Lower lobe of right lung (tissue), 2 donors: ENCODE results near the gene STAB2. TPM values are rescaled to one million over a fixed set of nuclear protein-coding genes. Genes with fewer than 3 reads are reported as not detected.

ENCODE experiments used
- ATAC-seq, 2 donors: fragments of 200-7000 bp; cut with Tn5 transposase; one replicate each; pipeline ENCODE4 v1.9.1; 2020 to 2022; ENCODE audit warnings: mild to moderate bottlenecking in 2 of 2, moderate library complexity in 2 of 2
- DNase-seq: peaks from one replicate; pipeline ENCODE4 v3.0.0-alpha.2; 2020
- H3K27ac ChIP-seq: fragments of 200-600 bp; one replicate; pipeline ENCODE4 v1.8.0; 2022
- H3K27me3 ChIP-seq: fragments of 200-600 bp; one replicate; pipeline ENCODE4 v1.8.0; 2022; ENCODE audit warnings: low read depth
- H3K36me3 ChIP-seq: fragments of 200-600 bp; one replicate; pipeline ENCODE4 v1.8.0; 2022; ENCODE audit warnings: mild to moderate bottlenecking
- H3K4me1 ChIP-seq: fragments of 200-600 bp; one replicate; pipeline ENCODE4 v1.8.0; 2022
- H3K4me3 ChIP-seq: fragments of 200-600 bp; one replicate; pipeline ENCODE4 v1.8.0; 2022; ENCODE audit warnings: mild to moderate bottlenecking
- H3K9me3 ChIP-seq: fragments of 200-600 bp; one replicate; pipeline ENCODE4 v1.8.0; 2022
- intact Hi-C: fragments of 100-400 bp; cut with DNase I; formaldehyde crosslinking; loops from one replicate; pipeline ENCODE4 v1.11.0; 2022
- total RNA-seq: library from RNA; stranded (reverse); fragmentation: NEBNext Ultra II Directional; extraction: Animal tissue kit (Norgen Biotek cat#: 25700); gene quantifications from one replicate; pipeline ENCODE4 v1.2.1, GENCODE V29; 2021
- TF ChIP-seq, protein P1 (sequence below): fragments of 200-600 bp; IDR thresholded peaks from one replicate; pipeline ENCODE4 v1.8.0; 2022; ENCODE audit warnings: antibody characterized with exemption, mild to moderate bottlenecking
- donor health status: DM: no; HTN: yes; CAD: no; lungs with severe emphysema.

Gene STAB2
- total RNA-seq, 1 donor from 2014 or later, result 1.4 TPM

DNA sequence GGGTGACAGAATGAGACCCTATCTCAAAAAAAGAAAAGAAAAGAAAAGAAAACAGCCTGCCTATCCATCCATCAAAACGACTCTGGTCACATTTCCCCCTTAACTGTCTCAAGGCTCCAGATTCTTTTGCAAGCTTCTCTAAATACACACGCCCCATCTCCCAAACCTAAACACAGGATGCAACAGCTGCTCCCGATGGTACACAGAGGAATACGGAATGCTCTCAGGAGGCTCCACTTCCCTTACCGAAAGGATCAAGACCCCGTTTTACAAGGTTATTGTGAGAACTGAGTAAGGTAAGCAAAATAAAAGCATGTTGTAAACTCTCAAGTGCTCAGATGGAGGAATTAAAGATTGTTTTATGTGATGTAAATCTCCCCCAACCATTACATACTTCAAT, 191.7 kb downstream of the STAB2 start:
- H3K4me3 ChIP-seq, result no peak overlapping the region
- H3K9me3 ChIP-seq, result no peaks in the 10 kb centered on the region
- intact Hi-C loops, result no loop called here
- H3K36me3 ChIP-seq, result peaks cover 20% of the 10 kb centered on the region
- no peaks in the 10 kb centered on the region for H3K27me3 ChIP-seq
- no peaks in the 10 kb centered on the region for H3K4me1 ChIP-seq
- TF ChIP-seq, protein P1, sequence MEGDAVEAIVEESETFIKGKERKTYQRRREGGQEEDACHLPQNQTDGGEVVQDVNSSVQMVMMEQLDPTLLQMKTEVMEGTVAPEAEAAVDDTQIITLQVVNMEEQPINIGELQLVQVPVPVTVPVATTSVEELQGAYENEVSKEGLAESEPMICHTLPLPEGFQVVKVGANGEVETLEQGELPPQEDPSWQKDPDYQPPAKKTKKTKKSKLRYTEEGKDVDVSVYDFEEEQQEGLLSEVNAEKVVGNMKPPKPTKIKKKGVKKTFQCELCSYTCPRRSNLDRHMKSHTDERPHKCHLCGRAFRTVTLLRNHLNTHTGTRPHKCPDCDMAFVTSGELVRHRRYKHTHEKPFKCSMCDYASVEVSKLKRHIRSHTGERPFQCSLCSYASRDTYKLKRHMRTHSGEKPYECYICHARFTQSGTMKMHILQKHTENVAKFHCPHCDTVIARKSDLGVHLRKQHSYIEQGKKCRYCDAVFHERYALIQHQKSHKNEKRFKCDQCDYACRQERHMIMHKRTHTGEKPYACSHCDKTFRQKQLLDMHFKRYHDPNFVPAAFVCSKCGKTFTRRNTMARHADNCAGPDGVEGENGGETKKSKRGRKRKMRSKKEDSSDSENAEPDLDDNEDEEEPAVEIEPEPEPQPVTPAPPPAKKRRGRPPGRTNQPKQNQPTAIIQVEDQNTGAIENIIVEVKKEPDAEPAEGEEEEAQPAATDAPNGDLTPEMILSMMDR, result no peak
- no peak for DNase-seq
- ATAC-seq, result no peak
- no peak overlapping the region for H3K27ac ChIP-seq

DNA sequence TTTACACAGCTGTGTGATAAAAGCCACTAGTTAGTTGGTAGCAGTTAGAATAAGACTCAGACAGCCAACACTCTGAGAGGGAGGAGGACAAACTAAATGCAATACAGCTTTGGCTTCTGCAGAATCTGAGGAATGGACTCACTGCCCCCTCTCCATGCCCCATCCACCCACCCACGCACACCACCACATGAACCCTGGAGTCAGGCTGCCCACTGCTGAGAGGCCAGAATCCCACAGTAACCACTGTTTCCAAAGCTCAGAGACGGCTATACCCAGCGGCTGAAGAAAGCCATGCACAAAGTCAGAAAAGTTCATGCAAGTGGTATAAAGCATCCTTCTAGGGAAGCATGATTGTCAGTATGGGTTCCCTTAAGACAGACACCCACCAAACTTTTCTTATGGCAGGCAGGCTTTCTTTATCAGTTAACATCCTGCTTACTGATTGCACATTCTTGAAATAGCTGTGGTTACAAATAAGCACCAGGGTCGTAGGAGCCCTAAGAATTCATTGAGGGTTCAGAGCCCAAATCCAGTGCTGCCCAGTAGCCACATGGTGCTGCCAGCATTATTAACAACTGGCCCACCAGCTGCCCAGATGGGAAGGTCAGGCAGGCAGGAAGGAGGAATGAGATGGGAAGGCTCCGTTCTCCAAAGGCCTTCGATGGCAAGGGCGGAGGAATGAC, 192.5 kb downstream of the STAB2 start:
- TF ChIP-seq, protein P1, result no peak
- Histone ChIP-seq H3K4me1 (no peaks in the 10 kb centered on the region), H3K4me3 (no peak overlapping the region), H3K27me3 (no peaks in the 10 kb centered on the region), H3K36me3 (peaks cover 27% of the 10 kb centered on the region), H3K27ac (no peak overlapping the region), H3K9me3 (no peaks in the 10 kb centered on the region)
- DNase-seq (no peak), ATAC-seq (no peak)
- intact Hi-C loops, result no loop called here

- intact Hi-C loops, result no loop called here
- ATAC-seq, result no peak
- Histone ChIP-seq H3K4me3 (no peak overlapping the region), H3K27me3 (no peaks in the 10 kb centered on the region), H3K27ac (no peak overlapping the region), H3K36me3 (peaks cover 27% of the 10 kb centered on the region), H3K4me1 (no peaks in the 10 kb centered on the region), H3K9me3 (no peaks in the 10 kb centered on the region)
- TF ChIP-seq, protein P1, result no peak
- DNase-seq, result no peak
Measured at GRCh38 chr12:103780093-103780440, 193.0 kb downstream of the STAB2 start.

DNA sequence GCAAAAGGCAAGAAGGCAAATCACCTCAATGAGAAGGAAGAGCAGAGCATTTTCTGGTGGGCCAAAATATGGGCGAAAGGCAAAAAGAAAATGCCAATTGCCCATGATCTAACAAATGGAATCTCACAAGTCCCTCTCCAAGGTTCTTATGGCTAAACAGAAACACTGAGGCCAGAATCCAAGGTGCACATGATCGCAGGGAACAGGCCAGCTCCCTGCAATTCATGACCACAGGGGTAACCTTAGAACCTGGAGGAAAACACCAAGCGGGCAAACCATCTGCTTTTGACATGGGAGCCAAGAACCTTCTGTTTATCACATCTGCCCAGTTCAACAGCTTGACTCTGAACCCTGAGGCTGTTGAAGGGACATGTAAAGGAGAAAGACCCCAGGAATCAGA, 193.9 kb downstream of the STAB2 start:
- H3K27ac ChIP-seq, result no peak overlapping the region
- TF ChIP-seq, protein P1, result no peak
- no peaks in the 10 kb centered on the region for H3K27me3 ChIP-seq
- no peak for ATAC-seq
- H3K36me3 ChIP-seq, result peaks cover 27% of the 10 kb centered on the region
- DNase-seq, result no peak
- H3K4me1 ChIP-seq, result no peaks in the 10 kb centered on the region
- no peaks in the 10 kb centered on the region for H3K9me3 ChIP-seq
- H3K4me3 ChIP-seq, result no peak overlapping the region
- intact Hi-C loops, result no loop called here

DNA sequence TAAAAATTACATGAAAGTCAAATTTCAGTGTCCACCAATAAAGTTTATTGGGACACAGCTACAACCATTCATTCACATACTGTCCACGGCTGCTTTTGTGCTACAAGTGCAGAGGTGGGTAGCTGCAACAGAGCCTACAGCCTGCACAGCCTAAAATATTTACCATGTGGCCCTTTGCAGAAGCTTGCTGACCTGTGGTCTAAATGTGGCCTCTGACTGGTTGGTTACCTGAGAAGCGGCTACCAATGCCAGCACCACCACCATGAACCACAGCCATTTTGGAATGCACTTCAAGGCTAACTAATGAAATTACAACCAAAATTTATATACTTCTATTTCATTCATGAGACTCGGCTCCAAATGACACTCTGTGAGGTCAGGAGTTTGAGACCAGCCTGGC, 195.3 kb downstream of the STAB2 start:
- no peak for ATAC-seq
- DNase-seq, result no peak
- Histone ChIP-seq H3K4me3 (no peak overlapping the region), H3K9me3 (no peaks in the 10 kb centered on the region), H3K36me3 (peaks cover 27% of the 10 kb centered on the region), H3K27me3 (no peaks in the 10 kb centered on the region), H3K4me1 (no peaks in the 10 kb centered on the region), H3K27ac (no peak overlapping the region)
- TF ChIP-seq, protein P1, result no peak
- intact Hi-C loops, result no loop called here
